ENCODE measurements around the gene CLEC18A.
"Not testable (repeated sequence)": the region's sequence is repeated elsewhere in the genome, so short reads cannot be mapped to it uniquely, and the experiment has no call there.

The CLEC18A gene

DNA sequence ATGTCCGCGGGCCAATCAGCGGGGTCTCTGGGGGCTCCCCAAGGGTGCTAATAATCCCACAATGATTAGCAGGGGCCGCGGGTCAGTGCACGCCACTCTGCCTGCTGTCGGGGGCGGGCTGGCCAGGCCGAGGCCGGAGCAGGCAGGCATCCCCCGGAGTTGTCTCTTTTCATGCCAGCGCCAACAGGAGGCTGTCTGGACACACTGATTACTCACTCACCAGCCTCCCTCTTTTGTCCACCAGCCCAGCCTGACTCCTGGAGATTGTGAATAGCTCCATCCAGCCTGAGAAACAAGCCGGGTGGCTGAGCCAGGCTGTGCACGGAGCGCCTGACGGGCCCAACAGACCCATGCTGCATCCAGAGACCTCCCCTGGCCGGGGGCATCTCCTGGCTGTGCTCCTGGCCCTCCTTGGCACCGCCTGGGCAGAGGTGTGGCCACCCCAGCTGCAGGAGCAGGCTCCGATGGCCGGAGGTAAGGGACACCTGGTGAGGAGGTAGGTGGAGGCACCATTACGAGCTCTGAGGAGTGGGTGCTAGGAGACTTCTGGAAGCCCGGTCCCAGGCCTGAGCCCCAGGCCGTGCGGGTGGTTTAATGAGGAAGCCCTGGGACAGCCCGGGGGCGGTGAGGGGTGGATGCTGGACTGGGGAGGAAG, at the start of gene CLEC18A:
Gene CLEC18A (plus strand): TSS at position 318 of the 655 bp plus-strand sequence. CDS start 33 bp downstream, at position 351.
- not testable (repeated sequence) for DNase-seq

DNA sequence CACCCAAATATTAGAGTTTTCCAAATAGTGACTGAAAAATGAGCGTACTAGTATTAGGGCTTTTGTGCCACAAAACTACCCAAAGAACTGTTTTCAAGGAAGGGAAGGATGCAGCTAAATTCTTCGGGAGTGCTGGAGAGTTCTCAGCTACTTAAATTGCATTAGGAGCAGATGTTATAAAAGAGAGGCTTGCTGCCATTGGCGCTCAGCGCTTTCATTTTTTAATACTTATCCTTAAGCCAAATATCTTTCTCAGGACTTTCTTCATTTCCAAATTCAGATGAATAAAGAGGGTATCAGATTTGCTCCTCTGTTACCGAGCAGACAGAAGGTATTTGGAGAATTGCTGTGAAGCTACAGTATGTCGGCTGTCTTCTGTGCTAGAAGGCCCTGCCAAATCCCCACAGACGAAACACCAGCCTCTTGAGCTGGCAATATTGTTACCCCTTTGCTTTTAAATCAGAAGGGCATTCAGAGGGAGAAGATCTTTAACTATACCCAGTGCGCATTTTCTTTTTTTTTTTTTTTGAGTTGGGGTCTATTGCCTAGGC, 47.2 kb upstream of the CLEC18A start:
- DNase-seq, result no peak

DNA sequence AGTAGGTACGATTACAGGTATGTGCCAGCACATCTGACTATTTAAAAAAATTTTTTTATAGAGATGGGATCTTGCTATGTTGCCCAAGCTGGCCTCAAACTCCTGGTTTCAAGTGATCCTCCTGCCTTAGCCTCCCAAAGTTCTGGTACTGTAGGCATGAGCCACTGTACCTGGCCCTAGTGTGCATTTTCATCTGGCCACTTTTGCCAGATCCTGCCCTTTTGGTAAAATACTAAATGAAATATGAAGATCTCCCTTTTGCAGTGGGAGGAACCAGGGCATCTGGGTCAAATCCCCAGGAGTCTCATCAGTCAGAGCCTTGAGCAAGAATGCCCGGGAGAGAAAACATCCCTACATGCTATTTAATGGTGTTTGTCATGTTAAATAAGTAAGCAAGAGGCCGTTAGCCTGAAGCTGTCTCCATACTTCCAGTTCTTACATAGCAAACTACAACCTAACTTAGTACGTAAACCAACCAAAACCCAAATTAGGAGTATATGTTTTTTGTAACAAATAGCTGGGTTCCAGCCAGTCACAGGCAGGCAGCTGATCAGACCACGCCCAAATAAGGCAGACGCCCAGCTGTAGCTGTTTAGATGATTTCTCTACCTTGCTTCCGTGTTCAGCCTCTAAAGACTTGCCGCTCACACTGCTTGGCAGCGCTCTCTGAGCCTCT, 46.5 kb upstream of the CLEC18A start:
- DNase-seq, result no peak

DNA sequence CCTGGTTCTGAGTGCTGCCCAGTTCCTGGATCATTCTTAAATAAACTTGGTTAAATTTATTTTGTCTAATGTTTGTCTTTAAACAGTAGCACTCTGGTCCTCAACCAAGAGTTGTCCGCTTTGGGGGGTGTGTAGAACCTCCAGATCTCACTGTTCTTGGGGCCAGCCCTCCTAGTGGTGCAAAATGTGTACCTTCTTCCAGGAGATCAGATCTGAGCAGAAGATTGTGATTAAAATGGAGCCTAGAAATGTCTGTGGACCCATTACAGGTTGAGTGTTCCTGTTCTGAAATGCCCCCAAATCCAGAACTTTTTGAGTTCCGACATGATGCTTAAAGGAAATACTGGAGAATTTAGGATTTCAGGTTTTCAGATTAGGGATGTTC, 46.0 kb upstream of the CLEC18A start:
- no peak for DNase-seq

DNA sequence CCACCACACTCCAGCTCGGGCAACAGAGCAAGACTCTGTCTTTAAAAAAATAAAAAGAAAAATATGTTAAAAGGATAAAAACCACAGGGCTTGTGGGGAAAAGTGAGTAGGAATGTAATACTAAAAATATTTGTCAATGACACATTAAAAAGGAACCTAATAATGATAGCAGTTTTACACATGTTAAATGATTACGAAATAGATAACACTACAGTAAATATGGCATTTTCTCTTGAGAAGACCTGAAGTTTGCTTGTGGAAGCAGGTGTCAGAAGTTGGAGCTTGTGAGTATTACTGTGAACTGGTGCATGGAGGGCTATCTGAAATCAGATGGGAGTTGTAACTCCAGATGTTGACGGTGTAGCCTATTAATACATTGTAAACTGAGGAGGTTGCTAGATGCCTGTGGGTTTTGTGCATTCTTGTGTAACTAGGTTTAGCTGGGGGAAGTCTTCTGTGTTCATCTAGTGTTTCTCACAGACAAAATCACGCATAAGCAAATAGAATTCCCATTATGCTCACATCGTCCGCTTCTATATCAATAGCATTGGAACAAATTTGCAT, 44.2 kb upstream of the CLEC18A start:
- DNase-seq, result no peak

DNA sequence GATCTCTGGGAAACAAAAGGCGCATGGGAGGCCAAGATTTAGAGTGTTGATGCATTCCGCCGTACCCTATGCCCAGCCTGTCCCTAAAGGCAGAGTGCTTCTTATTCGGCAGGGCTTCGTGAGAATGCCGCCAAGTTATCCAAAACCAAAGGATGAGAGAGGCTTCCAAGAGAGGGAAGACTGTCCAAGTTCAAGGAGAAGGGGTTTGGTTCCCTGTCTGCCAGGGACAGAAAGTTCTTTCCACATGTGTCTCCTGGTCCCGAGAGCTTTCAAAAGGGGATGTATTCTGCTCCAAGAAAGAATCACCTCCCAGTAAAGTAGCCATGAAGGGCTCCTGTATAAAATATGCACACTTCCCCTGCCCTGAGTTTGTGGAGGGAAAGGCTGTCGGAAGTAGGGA, 42.1 kb upstream of the CLEC18A start:
- no peak for DNase-seq

DNA sequence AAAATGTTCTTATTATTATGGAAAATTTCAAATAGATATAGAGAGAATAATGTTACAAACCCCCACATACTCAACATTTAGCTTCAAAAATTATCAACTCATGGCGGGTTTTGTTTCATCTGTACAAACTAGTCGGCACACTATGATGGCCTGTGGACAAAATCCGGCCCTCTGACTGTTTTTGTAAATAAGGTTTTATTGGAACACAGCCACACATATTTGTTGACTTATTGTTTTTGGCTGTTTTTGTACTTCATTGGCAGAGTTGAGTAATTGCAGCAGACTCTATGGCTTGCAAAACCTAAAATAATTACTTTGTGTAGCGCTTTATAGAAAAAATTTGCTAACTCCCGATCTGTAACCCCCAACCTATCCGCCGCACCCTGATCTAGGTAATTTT, 41.4 kb upstream of the CLEC18A start:
- peak in 1 of 3 experiments; percentile 18 for DNase-seq

DNA sequence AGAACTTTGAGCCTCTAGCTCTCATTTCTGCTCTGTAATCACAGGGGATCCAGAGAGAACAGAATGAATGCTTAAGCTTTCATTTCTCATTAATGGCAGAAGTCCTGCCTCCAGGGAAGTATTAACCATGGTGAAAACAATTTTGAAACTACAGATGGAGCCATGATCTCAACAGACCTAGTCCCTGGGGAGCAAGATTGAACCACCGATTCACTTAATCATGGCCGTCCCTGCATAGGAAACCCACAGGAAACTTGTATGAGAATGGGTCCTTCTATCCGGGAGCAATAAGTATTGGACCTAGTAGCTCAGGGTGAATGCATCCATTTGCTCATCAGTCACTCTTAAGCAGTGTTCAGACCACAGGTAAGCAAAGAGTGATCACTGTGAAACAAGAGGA, 40.2 kb upstream of the CLEC18A start:
- DNase-seq, result no peak

DNA sequence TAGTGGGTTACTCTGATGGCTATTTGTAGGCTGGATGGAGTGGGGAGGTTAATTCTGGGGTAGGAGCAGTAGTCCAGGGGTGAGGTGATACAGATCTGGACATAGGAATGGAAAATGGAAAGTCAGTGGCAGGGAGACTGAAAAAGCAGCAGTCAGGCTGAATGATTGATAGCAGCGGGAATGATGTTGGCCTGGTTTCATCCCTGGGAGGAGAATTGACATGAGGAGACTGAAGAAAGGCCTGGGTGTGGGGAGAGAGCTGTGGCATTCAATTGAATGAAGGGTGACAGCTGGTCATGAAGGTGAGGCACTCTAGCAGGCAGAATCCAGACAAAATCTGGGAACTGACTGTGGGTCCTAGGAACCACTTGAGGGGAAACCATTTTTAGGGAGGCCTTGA, 34.7 kb upstream of the CLEC18A start:
- DNase-seq, result no peak

DNA sequence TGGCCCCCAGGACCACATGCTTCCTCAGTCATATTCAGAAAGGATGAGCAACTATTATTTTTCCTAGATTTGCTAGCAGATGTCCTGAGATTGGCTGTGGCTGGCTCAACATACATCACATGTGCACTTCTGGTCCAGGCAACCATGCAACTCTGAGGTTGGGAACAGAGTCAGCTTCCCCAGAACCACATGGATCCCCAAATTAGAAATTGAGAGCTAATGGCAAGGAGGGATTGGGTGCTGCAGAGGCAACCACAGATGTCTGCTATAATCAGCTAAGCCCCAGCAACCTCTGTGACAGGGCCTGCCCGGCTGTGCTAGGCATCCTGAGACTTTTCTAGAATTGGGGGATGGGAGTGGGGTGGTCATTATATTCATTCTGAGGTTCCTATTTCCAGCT, 33.8 kb upstream of the CLEC18A start:
- no peak for DNase-seq

DNA sequence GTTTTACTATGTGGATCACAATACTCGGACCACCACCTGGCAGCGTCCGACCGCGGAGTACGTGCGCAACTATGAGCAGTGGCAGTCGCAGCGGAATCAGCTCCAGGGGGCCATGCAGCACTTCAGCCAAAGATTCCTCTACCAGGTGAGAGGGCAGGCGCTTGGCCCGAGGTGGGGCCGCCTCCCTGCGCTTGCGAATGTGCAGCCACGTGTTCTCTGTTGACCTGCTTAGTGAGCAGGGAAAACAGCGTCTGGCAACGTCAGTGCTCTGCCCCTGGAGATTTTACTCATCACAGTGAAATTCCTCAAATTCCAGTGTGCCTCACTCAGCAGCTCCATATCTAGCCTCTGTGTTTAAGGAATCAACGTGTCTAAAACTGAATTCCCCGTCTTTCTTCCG, 33.4 kb upstream of the CLEC18A start:
- no peak for DNase-seq

DNA sequence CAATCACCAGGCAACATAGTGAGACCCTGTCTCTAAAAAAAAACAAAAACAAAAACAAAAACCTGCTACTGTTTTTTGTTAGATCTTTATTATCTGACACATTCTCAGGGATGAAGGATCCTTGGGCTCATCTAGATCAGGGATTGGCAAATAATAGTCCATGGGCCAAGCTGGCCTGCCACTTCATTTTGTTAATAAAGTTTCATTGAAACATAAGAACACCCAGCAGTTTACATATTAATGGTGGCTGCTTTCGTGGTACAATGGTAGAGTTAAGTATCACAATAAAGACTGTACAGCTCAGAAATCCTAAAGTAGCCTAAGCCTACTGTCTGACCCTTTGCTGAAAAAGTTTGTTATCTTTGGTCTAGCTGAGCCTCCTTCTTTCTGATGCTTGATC, 32.9 kb upstream of the CLEC18A start:
- no peak for DNase-seq

DNA sequence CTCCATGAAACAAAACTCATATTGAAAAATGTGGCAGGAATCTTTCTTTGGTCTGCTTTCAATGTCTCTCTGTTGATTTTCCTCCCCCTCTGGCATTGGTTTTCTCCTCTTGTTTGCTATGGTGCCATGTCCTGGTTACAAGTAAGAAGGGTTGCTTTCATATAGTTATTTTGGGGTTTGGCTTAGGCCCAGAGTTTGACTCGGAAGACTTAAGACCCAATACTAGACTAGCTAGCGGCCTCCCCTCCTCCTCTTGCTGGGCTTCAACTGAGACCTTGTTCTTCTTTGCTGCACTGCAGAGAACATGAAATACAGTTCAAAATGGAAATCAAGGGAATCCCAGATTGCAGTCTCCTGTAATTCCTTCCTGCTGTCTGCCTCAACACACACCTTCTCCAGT, 30.0 kb upstream of the CLEC18A start:
- DNase-seq, result no peak

DNA sequence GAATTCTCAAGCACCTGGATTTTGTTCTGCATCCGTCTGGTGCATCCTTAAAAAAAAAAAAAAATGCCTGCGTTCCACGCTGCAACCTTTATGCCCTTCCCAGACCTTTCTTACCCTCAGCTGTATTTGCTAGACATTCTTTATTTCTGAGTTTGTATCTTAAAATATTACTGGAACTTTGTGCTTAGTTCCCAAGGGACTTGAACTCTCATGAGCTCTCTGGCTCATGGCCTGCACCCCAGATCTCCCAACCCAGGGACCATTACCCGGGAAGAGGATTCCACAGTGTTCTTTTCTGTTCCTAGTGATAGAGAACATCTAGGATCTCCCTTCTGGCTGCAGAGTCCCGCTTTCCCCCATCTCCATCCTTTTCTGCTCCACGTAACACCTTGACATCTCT, 28.9 kb upstream of the CLEC18A start:
- no peak for DNase-seq

DNA sequence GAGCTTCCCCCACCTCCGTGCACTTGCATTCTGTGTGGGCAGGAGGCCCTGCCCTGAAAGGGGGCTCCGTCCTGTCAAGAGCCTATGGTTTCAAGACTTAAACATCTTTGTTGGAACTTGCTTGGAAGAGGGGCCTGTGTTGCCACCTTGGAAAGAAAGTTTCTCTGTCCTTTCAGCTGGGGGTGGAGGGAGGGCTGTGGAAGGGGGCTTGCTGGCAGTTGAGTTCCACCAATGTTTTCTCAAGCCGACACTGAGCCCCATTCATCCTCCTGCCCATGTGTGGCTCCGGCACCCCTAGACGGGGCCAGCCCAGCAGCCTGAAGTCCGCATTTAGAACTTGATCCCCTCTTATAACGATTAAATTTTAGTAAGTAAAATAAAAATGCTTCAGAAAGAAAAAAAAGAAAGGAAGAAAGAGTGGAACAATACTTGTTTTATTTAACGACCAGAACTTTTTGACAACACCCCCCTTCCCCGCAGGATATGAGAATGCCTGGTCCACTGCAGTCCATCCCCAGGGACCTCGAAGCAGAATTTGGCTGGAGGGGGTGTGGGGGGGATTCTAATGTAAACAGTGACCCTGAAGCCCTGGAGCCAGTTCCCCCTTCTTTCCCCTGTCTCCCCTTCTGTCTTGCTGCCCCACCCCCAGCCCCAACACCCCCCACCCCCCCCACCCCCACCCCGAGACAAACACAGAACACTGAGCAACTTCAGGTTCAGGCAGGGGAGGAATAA, 26.9 kb upstream of the CLEC18A start:
- DNase-seq, result no peak

DNA sequence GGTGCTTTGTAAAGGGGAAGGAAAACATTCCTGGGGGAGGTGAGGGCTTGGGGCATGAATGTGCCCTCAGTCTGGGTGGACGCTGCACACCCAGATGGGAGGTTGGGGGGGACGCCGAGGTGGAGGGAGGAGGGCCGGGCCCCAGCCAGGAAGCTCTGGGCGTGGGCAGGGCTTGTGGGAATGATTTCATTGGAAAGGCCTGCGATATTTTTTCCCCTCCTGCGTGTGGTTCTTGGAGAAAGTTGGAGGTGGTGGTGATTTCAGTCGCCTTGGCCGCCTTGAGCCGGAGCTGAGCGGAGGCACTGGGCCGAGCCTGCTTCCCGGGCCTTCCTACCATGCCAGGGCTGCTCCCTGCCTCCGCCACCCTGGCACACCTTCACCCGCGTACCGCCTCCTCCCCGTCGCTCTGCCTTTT, 26.4 kb upstream of the CLEC18A start:
- no peak for DNase-seq

DNA sequence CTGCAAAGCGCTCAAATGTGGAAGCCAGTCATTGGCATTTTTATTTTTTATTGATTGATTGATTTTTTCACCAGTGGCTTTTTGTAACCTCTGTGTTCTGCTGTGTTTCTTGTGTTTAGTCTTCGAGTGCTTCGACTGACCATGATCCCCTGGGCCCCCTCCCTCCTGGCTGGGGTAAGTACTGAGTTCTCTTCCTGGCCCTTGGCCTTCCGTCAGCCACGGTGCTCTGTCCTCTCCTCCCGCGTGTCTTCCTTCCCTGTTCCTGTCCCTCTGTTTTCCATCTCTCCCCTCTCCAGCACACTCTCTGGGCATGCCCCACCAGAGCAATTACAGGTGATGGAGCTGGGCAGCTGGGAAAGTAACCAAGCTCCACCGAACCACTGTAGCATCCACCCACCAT, 25.8 kb upstream of the CLEC18A start:
- DNase-seq, result no peak

DNA sequence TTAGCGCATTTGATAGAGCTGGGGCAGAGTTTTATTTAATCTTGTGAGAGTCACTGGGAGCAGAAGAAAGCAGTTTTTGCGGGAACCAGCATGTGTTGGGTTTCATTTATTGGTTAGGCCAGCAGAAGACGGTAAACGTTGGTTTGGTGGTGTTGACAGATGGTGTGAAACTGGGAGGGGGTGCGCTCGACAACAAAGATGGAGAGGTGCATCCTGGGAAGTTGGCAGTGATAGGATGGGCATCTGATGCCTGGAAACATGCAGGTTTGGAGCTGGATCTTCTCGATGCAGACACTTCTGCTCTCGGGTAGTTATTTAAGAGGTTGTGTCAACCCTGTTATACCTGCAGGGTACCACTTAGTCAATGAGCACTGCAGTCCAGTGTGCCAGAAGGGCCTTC, 24.9 kb upstream of the CLEC18A start:
- no peak for DNase-seq

DNA sequence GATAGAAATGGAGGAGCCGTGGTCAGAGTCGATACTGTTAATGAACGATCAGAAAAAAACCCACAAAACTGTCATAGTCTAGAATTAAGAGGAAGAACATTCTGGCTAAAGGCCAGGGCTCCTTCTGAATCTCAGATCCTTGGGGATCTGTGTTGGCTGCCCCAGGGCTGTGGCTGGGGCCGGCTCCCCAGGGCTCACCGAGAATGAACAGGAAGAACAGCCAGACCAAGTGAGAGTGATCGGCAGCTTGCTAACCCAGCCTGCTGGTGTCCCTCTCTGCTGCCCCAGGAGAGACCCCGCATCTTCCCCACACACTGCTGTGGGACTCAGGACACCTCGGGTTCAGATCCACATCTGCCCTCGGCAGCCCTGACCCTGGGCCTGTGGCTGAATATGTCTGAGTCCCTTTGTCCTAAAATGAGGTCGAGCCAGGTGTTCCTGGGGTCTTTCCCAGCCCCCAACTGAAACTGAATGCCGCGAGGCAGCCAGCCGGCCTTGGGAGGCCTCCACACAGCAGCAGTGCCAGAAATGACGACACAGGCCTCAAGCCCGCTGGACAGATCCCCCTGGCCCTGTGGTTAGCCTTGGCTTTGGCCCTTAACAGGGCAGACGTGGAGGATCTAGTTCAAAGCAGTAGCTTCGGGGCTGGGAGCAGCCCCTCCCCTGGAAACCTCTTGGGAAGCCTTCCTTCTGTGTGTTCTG, 23.9 kb upstream of the CLEC18A start:
- no peak for DNase-seq

DNA sequence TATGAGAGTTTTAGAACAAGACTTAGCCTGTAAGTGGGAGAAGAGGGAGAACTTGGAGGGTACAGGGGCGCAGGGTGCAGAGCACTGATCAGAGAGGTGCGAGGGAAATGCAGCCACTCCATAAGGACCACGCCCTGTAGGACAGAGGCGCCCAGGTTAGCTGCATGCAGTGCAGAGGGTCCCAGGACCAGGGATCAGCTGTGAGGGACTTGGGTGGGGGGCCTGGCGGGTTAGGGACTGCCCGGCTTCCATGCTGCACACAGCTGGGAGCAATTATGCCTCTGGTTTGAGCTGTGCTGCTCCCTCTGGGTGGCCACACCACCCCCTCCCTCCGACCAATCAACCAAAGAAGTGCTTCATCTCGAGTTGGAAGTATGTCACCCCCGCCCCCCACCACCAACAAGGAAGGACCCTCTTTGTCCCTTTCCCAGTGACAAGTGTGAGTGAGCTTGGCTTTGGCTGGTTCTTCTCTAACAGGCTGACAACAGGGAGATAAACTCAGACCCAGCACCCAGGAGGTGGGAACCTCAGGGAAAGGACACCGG, 22.2 kb upstream of the CLEC18A start:
- DNase-seq, result no peak

DNA sequence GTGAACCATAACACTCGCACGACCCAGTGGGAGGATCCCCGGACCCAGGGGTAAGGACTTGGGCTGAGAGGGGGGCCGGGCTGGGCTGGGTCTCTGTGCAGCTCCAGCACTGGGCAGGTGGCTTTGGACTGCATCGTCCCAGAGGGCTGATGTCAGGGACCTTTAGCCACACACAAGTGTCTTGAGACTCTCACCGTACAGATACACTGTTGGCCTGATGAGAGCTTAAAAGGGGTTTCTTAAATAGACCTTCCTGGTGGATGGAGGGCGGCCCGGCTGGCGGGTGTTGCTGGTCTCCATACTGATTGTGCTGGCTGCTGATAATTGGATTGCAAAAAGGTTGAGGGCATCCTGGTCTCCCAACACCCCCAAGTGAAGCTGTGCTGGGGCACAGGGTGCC, 21.7 kb upstream of the CLEC18A start:
- DNase-seq, result no peak

DNA sequence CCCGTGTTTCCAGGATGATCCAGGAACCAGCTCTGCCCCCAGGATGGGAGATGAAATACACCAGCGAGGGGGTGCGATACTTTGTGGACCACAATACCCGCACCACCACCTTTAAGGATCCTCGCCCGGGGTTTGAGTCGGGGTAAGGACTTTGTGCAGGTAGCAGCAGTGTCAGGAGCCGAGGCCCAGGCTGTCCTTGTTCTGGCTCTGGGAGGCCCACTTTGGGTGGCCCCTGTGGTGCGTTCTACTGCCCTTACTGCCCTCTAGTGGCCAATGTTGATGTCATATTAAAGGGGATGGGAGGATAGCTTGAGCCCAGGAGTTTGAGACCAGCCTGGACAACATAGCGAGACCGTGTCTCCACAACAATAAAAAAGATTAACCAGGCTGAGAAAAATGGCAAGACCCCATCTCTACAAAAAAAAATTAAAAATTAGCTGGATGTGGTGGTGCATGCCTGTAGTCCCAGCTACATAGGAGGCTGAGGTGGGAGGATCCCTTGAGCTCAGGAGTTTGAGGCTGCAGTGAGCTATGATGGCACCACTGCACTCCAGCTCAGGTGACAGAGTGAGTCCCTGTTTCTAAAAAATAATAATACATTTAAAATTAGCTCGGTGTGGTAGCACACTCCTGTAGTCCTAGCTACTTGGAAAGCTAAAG, 20.9 kb upstream of the CLEC18A start:
- DNase-seq, result peak; percentile 19 to 67 (median 22)

Measured in NCI-H1417 (cell line).